ENCODE results near the gene CAMK1D.

GRCh38 chr10:12832096-12832495 lies 482.7 kb downstream of the CAMK1D start:
- no peak for TF ChIP-seq RXRA (IDR thresholded peaks at IDR 0.05; ENCODE audit: borderline replicate concordance, low read depth)
- no peak for TF ChIP-seq CTCF (IDR thresholded peaks at IDR 0.05)

All from SK-N-SH (cell line).